OCI-M2 (cell line): Measurements from ENCODE around the gene MRPL43.
"Not testable (repeated sequence)": the region's sequence is repeated elsewhere in the genome, so short reads cannot be mapped to it uniquely, and the experiment has no call there.

Experiments
- DNase-seq: peaks from one replicate; lab custom pipeline; 2025; ENCODE audit not compliant: unreplicated experiment; lab: John Stamatoyannopoulos, UW

The MRPL43 gene

GRCh38 chr10:100986952-100987684 lies at the start of gene MRPL43, which contains the start of gene TWNK:
Gene MRPL43, minus strand, starts transcription at chr10:100987497. Its CDS starts 54 bp downstream, at chr10:100987443.
Gene TWNK, plus strand, starts transcription at chr10:100987543. Its CDS starts 668 bp downstream, at chr10:100988211.
- DNase-seq: peak; percentile 52

- DNase-seq: no peak
These were observed 49.4 kb upstream of the MRPL43 start for GRCh38 chr10:101036726-101037125.

DNA sequence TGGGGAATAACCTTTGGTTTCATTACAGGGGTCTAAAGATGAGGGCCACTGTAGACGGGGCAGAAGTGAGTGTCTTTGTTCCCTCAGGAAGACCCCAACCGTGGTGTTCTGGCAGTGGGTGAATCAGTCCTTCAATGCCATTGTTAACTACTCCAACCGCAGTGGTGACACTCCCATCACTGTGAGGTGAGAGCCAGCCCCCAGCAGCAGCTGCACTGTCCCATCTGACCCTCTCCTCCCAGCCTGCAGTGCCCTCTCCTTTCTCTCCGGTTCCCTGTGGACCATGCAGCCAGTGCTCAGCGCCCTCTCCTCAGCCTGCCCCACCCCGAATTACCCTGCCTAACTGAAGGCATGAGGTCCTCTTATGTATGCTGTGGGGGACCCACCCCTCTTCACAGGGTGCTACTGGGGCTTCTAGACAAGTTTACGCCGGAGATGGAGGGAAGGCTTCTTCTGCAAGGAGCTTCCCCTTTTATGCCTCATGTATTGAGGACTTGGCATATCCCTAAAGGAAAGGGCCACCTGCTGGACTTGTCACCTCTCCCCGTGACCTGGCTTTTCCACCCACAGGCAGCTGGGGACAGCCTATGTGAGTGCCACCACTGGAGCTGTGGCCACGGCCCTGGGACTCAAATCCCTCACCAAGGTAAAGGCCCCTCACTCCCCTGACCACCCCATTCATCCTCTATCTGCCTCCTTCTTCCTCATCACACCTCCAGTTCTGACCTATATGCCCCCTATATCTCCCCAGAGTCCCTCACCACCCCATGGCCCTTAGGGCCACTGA lies 48.8 kb upstream of the MRPL43 start:
- no peak for DNase-seq

DNA sequence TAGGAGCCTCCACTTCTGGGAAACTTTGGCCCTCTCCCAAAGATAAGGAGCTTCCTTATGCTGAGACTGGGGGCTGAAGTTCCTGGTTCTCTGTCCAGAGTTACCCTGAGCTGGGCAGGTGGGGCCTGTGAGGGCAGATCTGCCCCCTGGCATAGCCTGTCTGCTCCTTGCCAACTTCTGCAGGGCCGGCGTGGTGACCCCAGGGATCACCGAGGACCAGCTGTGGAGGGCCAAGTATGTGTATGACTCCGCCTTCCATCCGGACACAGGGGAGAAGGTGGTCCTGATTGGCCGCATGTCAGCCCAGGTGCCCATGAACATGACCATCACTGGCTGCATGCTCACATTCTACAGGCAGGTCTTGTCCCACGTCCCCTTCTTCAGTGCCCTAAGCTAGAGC lies 48.0 kb upstream of the MRPL43 start:
- DNase-seq: no peak

- not testable (repeated sequence) for DNase-seq
These were observed 47.1 kb upstream of the MRPL43 start for GRCh38 chr10:101034404-101034803.

DNA sequence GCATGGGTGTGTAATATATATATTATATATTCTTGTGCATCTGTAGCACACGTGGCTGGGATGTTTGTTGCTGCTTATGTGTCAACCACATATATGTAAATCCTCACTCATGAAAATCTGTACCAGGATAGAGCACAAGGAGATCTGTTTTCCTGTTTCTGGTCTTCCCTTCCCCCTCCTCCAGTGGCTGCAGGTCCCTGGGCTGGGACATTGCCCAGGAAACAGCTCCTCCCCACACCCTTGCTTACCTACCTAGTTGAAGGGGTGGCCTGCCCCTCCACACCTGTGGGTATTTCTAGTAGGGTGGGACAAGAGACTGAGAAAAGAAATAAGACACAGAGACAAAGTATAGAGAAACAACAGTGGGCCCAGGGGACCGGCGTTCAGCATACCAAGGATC lies 46.0 kb upstream of the MRPL43 start:
- DNase-seq: no peak

DNA sequence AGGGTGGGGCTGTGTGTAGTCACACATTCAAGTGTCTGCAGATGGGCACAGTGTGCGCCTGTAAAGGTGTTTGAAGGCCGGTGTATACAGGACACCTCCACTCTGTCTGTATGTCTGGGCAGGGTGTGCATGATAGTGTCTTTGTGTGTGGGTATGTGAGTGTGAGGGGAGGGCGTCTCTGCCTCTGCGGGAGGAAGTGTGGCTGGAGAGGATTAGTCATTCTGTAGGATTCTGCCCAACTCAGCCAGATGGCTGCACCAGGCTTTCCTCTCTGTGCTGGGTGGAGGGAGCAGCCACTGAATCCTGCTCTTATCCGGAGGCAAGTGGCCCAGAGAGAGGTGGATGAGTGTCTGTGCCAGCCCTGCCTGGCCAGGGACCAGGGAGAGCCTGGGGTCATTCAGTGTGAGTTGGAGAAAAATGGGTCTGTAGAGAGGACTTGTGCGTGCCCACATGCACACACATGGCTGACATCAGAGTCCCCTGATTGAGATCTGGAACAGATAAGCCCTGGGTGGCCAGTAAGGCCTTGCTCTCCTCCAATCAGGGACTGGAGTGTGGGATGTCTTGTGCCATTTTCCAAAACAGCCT lies 45.4 kb upstream of the MRPL43 start:
- no peak for DNase-seq

- no peak for DNase-seq
These were observed 44.7 kb upstream of the MRPL43 start for GRCh38 chr10:101031796-101032636.

- no peak for DNase-seq
These were observed 44.0 kb upstream of the MRPL43 start, which contains the start of the genes PDZD7 and SFXN3 for GRCh38 chr10:101031128-101031795. Gene PDZD7, minus strand, starts transcription at chr10:101031129. Its CDS starts 910 bp downstream, at chr10:101030219. Gene SFXN3, plus strand, starts transcription at chr10:101031234. Its CDS starts 3,461 bp downstream, at chr10:101034695.

DNA sequence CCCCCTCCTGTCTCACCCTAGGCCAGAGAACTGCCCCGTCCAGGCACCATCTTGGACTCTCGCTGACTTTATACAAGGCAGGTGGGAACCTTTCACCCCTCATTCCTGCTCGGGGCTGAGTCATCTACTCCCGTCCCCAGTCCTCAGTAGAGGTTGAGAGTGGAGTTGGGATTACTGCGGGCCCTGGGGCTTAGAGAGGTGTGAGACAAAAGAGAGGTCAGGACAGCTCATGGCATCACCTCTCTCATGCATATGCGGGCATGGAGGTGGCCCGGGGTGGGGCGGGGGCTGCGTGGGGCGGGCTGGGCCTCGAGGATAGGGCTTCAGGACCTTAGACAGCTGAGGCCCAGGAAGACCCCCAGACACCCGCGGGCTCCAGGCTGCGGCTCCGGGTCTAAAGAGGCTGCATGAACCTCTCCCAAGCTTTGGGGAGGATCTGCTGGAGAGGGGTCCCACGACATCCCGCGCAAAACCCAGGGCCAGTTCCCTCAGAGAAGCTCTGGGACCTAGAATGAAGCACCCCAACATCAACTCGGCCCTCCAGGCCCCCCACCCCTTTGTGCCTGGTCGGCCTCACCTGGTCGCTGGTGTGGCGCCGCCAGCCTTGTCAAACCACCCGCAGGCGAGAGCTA lies 43.3 kb upstream of the MRPL43 start:
- no peak for DNase-seq

DNA sequence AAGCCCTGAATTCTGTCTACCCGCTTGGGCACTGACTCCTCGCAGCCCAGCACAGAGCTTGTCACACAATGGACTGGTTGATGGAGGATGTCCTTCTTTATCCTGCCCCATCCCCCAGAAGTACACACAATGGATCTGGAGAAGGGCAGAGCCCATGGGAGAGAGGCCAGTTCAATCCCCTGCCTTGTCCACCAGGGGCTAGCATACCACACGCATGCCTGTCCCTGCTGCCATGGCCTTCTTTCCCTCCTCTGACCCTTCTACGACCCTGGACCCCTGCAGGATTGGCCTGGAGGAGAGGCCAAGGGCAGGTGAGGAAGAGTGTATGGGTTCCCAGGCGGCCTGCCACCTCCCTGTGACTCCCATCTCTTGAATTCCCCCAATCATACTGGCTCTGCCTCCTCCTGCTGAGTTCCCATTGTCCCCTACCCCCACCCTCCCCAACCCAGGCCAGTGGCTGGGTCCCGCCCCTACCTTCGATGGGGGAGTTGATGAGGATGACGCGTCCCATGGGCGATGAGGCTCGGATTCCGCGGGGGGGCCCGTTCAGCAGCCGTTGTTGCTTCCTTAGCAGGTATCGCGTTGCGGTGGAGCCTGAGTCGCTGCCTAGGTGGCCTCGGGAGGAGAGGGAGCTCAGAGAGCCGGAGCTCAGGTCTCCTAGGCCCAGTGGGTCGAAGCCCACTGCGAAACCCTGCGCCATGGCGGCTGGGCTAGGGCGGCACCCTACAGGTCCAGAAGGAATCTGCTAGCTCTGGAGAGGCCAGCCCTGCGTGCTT lies 42.4 kb upstream of the MRPL43 start:
- DNase-seq: no peak

- no peak for DNase-seq
These were observed 41.4 kb upstream of the MRPL43 start for GRCh38 chr10:101028446-101029337.

GRCh38 chr10:101027106-101027720 lies 39.9 kb upstream of the MRPL43 start:
- no peak for DNase-seq

DNA sequence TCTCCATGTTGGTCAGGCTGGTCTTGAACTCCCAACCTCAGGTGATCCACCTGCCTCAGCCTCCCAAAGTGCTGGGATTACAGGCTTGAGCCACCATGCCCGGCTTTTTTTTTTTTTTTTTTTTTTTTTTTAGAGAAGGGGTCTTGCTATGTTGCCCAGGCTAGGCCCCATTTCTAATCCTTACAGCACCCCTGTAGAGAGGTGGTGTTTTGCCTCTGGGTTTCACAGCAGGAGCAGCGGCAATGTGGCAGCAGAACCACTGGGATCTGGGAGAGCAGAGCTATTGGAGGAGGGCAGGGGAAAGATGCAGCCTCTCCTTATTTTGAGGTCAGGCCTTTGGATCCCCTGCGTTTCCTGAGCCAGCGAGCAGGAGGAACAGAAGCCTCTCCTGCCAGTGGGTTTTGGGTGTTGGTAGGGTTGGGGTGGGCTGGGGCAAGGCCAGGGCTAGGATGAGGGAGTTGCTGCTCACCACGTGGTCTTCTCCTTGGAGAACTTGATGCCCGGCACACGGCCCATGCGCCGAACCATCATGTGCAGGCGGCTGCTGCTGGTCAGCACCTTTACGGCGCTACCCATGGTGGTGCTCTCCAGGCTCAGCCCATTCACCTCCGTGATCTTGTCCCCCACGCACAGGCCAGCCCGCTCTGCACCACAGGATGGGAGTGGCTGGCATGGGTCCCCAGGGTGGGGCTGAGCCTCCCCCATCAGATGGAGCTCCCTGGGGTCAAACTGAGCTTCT lies 35.8 kb upstream of the MRPL43 start:
- no peak for DNase-seq

DNA sequence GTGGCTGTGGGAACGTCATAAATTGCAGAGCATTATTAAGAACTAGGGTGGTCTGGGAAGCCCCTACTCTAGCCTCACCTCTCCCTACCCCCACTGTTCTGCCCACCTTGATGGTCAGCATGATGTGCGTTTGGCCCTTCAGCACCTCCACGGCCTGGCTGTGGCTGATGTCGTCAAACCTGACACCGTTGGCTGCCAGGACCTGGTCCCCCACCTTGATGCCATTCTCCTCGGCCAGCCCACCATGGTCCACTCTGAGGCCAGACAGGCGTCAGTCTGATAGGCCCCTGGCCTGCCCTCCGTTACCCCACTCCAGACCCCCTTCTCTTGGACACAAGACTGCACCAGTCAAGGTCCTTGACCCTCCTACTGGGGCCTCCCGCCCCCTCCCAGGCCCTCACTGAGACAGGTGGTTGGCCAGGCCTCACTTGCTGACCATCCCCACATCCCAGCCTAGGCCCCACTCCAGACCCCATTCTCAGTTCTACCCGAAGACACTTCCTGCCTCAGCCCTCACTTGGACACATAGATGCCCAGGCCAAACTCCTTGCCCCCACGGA lies 34.5 kb upstream of the MRPL43 start:
- no peak for DNase-seq

DNA sequence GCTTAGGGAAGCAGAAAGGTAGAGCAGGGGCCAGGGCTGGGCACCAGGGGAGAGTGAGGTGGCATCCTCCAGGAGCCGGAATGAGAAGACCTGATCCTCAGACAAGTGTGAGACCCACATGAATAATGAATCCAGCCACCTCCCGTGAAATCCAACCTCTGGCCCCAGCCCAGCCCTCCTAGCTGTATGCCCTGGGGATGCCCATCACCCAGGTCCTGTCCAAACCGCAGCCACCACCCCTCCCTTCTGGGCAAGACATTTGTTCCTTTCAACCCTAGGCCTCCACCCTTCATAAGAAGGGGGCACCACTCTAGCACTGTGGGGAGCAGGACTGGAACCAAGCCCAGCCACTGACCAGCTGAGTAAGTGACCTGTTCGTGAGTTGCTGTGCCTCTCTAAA lies 33.9 kb upstream of the MRPL43 start:
- DNase-seq: no peak
